Activated CD8-positive, alpha-beta T cell treated with anti-CD3 and anti-CD28 coated beads for 36 hours (primary cell): Measurements from ENCODE around the gene SLC3A2. TPM values are rescaled to one million over a fixed set of nuclear protein-coding genes. Genes with fewer than 3 reads are reported as not detected.

Source experiments
- ATAC-seq: fragments of 200-7000 bp; cut with Tn5 transposase; one replicate; pipeline ENCODE4 v1.10.0; 2021; ENCODE audit warnings: mild to moderate bottlenecking, moderate library complexity
- CTCF ChIA-PET: fragments of 350-600 bp; sonication (Branson Sonifier 250); formaldehyde crosslinking; loops from one replicate; lab custom pipeline; 2021; ENCODE audit warnings: antibody characterized with exemption; lab: Charles Lee
- POLR2A ChIA-PET: fragments of 350-600 bp; sonication (Branson Sonifier 250); formaldehyde crosslinking; loops from one replicate; lab custom pipeline; 2021; ENCODE audit warnings: antibody characterized with exemption; lab: Charles Lee
- DNase-seq: peaks from one replicate; pipeline ENCODE4 v3.0.0-alpha.2; 2020
- H3K27ac Mint-ChIP-seq: one replicate; pipeline ENCODE4 v1.8.0; 2021; ENCODE audit warnings: mild to moderate bottlenecking, mixed read lengths
- H3K27me3 Mint-ChIP-seq: one replicate; pipeline ENCODE4 v1.8.0; 2021; ENCODE audit warnings: mixed read lengths
- H3K36me3 Mint-ChIP-seq: one replicate; pipeline ENCODE4 v1.8.0; 2021; ENCODE audit warnings: low read depth, mixed read lengths
- H3K4me1 Mint-ChIP-seq: one replicate; pipeline ENCODE4 v1.8.0; 2021; ENCODE audit warnings: low read depth, mixed read lengths
- H3K4me3 Mint-ChIP-seq: one replicate; pipeline ENCODE4 v1.8.0; 2021; ENCODE audit warnings: mild to moderate bottlenecking, moderate library complexity, mixed read lengths
- H3K9me3 Mint-ChIP-seq: one replicate; pipeline ENCODE4 v1.8.0; 2021; ENCODE audit warnings: mixed read lengths
- CTCF ChIP-seq: fragments of 200-600 bp; IDR thresholded peaks from one replicate; pipeline ENCODE4 v1.8.0; 2022; ENCODE audit warnings: antibody characterized with exemption, mild to moderate bottlenecking
- intact Hi-C: fragments of 100-400 bp; cut with micrococcal nuclease; formaldehyde crosslinking; loops from one replicate; pipeline ENCODE4 v1.10.0; 2022
- total RNA-seq, 2 experiments: library from RNA; stranded (reverse); gene quantifications; one replicate each; pipeline ENCODE4 v1.2.3, GENCODE V29; 2021

Gene SLC3A2
- total RNA-seq, 2 experiments from 2014 or later, result 299 to 315 TPM

DNA sequence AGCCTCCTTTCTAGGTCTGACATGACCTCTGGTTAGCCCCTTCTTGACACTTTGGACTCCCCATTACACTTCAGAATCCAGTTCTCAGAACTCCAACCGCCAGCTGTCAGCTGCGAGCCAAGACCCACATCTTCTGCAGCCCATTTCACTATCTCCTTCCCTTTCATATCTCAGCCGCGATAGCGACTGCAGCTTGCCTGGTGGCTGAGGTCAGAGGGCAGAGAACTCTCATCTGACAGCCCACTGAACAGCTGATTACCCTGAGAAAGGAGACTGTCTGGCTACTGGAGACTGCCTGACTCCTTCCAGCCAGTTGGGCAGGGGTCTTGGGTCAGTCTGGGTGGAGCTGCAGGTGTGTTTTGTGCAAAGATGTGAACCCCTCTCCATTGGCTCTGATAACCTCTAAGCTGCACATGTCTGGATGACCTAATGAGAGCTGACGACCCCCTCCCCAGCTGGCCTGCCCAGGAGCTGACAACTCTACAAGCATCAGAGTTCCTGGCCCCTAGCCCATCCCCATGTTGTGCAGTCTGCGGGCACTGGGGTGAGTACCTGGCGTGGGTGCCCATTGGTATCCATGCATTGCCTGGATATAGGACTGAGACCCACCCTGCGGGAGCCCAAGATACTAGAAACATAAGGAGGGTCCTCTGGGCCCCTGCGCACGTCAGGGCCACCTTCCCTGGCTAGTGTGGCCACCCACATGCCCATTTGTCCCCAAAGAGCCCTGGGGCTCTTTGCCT lies 39.4 kb downstream of the SLC3A2 start:
- DNase-seq (no peak), ATAC-seq (no peak)
- intact Hi-C loops, result no loop called here
- Mint-ChIP-seq H3K27me3 (peaks cover 31% of the 10 kb centered on the region), H3K9me3 (no peaks in the 10 kb centered on the region), H3K27ac (no peak overlapping the region), H3K4me3 (no peak overlapping the region), H3K36me3 (no peaks in the 10 kb centered on the region), H3K4me1 (peaks cover 20% of the 10 kb centered on the region)
- CTCF ChIA-PET, result interaction anchor here (1.5 to 3.7 kb wide), 2 partner anchors 15 to 104 kb away, joined by 6 to 56 read pairs; no protein-coding TSS in a partner anchor
- POLR2A ChIA-PET, result interaction anchor here (0.8 to 1.1 kb wide), 2 partner anchors 18 to 30 kb away, joined by 3 read pairs; no protein-coding TSS in a partner anchor
- no peak for TF ChIP-seq CTCF

- Mint-ChIP-seq H3K4me1 (peaks cover 30% of the 10 kb centered on the region), H3K4me3 (no peak within 1 kb of the TSS), H3K27ac (no peak within 1 kb of the TSS), H3K9me3 (no peaks in the 10 kb centered on the region), H3K36me3 (no peaks in the 10 kb centered on the region), H3K27me3 (peaks cover 41% of the 10 kb centered on the region)
- ChIA-PET CTCF (interaction anchor here (2.2 kb wide), 1 partner anchor 15 kb away, joined by 24 read pairs; no protein-coding TSS in a partner anchor), POLR2A (interaction anchor here (0.8 kb wide), 1 partner anchor 19 kb away, joined by 3 read pairs; no protein-coding TSS in a partner anchor)
- no peak for TF ChIP-seq CTCF
- DNase-seq (no peak), ATAC-seq (no peak)
- intact Hi-C loops, result no loop called here
These were observed 40.5 kb downstream of the SLC3A2 start, which contains the start of gene CHRM1 for GRCh38 chr11:62921201-62921572. Gene CHRM1, minus strand, starts transcription at chr11:62921363. Its CDS starts 10,263 bp downstream, at chr11:62911100.

GRCh38 chr11:62921573-62922188 lies 41.0 kb downstream of the SLC3A2 start:
- Mint-ChIP-seq H3K27me3 (peaks cover 46% of the 10 kb centered on the region), H3K4me1 (peaks cover 33% of the 10 kb centered on the region), H3K9me3 (no peaks in the 10 kb centered on the region), H3K27ac (no peak overlapping the region), H3K4me3 (no peak overlapping the region), H3K36me3 (no peaks in the 10 kb centered on the region)
- ChIA-PET CTCF (interaction anchor here (1.6 to 2.2 kb wide), 3 partner anchors 13 to 135 kb away, joined by 5 to 24 read pairs (median 7); no protein-coding TSS in a partner anchor), POLR2A (interaction anchor here (0.7 to 1.3 kb wide), 2 partner anchors 32 to 36 kb away, joined by 3 to 4 read pairs; no protein-coding TSS in a partner anchor)
- DNase-seq (peak; percentile 23), ATAC-seq (no peak)
- intact Hi-C loops, result no loop called here
- TF ChIP-seq CTCF, result no peak

DNA sequence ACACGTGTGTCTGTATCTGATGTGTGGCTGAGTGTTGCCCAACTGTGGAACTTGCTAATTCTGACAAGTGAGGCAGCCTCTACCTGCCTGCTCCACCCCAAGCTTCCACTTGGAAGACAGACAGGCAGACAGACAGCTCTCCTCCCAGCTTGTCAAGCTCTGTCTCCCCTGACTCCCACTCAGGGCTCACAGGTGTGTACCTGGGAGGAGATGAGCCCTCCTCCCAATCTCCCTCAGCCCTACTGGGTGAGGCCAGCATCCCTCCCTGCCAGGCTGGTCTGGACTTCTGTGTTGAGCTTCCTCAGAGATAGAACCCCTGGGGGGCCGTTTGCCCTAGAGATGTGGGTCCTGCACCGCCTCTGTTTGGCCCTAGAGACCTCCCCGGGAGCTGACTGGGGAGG lies 41.5 kb downstream of the SLC3A2 start:
- DNase-seq, result peak; percentile 14
- no peak overlapping the region for H3K27ac Mint-ChIP-seq
- H3K27me3 Mint-ChIP-seq, result peaks cover 50% of the 10 kb centered on the region
- POLR2A ChIA-PET, result interaction anchor here (0.7 to 1.5 kb wide), 4 partner anchors 16 to 38 kb away, joined by 3 to 5 read pairs (median 4); no protein-coding TSS in a partner anchor
- H3K4me1 Mint-ChIP-seq, result peaks cover 33% of the 10 kb centered on the region
- no peaks in the 10 kb centered on the region for H3K36me3 Mint-ChIP-seq
- H3K4me3 Mint-ChIP-seq, result no peak overlapping the region
- intact Hi-C loops, result no loop called here
- no peaks in the 10 kb centered on the region for H3K9me3 Mint-ChIP-seq
- no peak for ATAC-seq
- CTCF ChIA-PET, result interaction anchor here (1.0 to 2.2 kb wide), 4 partner anchors 13 to 136 kb away, joined by 3 to 24 read pairs (median 6); no protein-coding TSS in a partner anchor
- no peak for TF ChIP-seq CTCF
